GM12878 (cell line): Measurements from ENCODE around the gene OXA1L. TPM values are rescaled to one million over a fixed set of nuclear protein-coding genes. Genes with fewer than 3 reads are reported as not detected.

Experiments used
- BACH1 ChIP-seq: fragments of 450-650 bp; IDR thresholded peaks from 2 replicates; pipeline ENCODE4 v1.6.1; 2017; ENCODE audit warnings: mild to moderate bottlenecking, borderline replicate concordance
- CHD1 ChIP-seq: IDR thresholded peaks from 2 replicates; pipeline ENCODE4 v1.6.1; 2012; ENCODE audit warnings: low read depth, low read length, improper control_type of control experiment
- ELK1 ChIP-seq: IDR thresholded peaks from 2 replicates; pipeline ENCODE4 v1.6.1; 2012; ENCODE audit warnings: low read depth, low read length, improper control_type of control experiment
- IRF5 ChIP-seq: fragments of 450-650 bp; IDR thresholded peaks from 2 replicates; pipeline ENCODE4 v1.6.1; 2017; ENCODE audit warnings: borderline replicate concordance
- MLLT1 ChIP-seq: fragments of 450-650 bp; IDR thresholded peaks from 2 replicates; pipeline ENCODE4 v1.6.1; 2016; ENCODE audit warnings: mild to moderate bottlenecking
- MTA3 ChIP-seq: IDR thresholded peaks from 2 replicates; pipeline ENCODE4 v1.6.1; 2012; ENCODE audit warnings: low read length, inconsistent platforms, borderline replicate concordance
- NR2F1 ChIP-seq: fragments of 450-650 bp; conservative IDR thresholded peaks from 2 replicates; pipeline ENCODE4 v1.6.1; 2017; ENCODE audit warnings: mild to moderate bottlenecking
- PBX3 ChIP-seq: IDR thresholded peaks from 2 replicates; pipeline ENCODE4 v1.6.1; 2011; ENCODE audit warnings: mild to moderate bottlenecking, low read depth, low read length, moderate library complexity; ENCODE audit not compliant: insufficient replicate concordance
- RAD51 ChIP-seq: fragments of 450-650 bp; IDR thresholded peaks from 2 replicates; pipeline ENCODE4 v1.6.1; 2016; ENCODE audit warnings: moderate library complexity, mild to moderate bottlenecking, inconsistent platforms
- RUNX3 ChIP-seq: IDR thresholded peaks from 2 replicates; pipeline ENCODE4 v1.6.1; 2012; ENCODE audit warnings: low read length, inconsistent platforms
- SMAD1 ChIP-seq: fragments of 450-650 bp; IDR thresholded peaks from 2 replicates; pipeline ENCODE4 v1.6.1; 2018; ENCODE audit warnings: mild to moderate bottlenecking, low read depth; ENCODE audit not compliant: partially characterized antibody
- YBX1 ChIP-seq: fragments of 450-650 bp; IDR thresholded peaks from 2 replicates; pipeline ENCODE4 v1.6.1; 2016; ENCODE audit warnings: antibody characterized with exemption
- ZBTB11 ChIP-seq: fragments of 450-650 bp; formaldehyde crosslinking; IDR thresholded peaks from 2 replicates; pipeline ENCODE4 v1.5.0; 2022; ENCODE audit warnings: mild to moderate bottlenecking, missing genetic modification characterization
- ZBTB33 ChIP-seq: fragments of 450-650 bp; IDR thresholded peaks from 2 replicates; pipeline ENCODE4 v1.6.1; 2017; ENCODE audit warnings: mild to moderate bottlenecking
- ZBTB4 ChIP-seq: fragments of 450-650 bp; formaldehyde crosslinking; IDR thresholded peaks from 2 replicates; pipeline ENCODE4 v1.4.0; 2022; ENCODE audit warnings: mild to moderate bottlenecking, moderate library complexity
- polyA plus RNA-seq, 11 experiments: library from polyadenylated mRNA; depleted of rRNA in 4 of 11; unstranded in 6 of 11; stranded (reverse) in 5 of 11; fragments of >200 nt; fragmentation: Nextera tagmentation in 4 of 11; fragmentation: Illumina TruSeq in 1 of 11; extraction: Ambion mirVana in 4 of 11; extraction: Trizol in 1 of 11; gene quantifications; 1 replicate in 1 of 11; 2 replicates in 10 of 11; pipeline versions ENCODE4 v1.2.1 to v1.2.3, GENCODE V29; 2011 to 2016; ENCODE audit warnings: inconsistent platforms in 2 of 11, missing spikeins in 2 of 11, low read depth in 1 of 11
- total RNA-seq, 4 experiments: library from RNA; depleted of rRNA in 3 of 4; stranded (reverse); fragments of >200 nt in 3 of 4; fragmentation: Illumina TruSeq in 1 of 4; extraction: Trizol in 1 of 4; gene quantifications; 2 replicates each; pipeline versions ENCODE4 v1.2.1 to v1.2.3, GENCODE V29; 2013 to 2021

OXA1L gene
- total and polyA plus RNA-seq, 10 of the 15 experiments (the other 5 are each of a cell fraction or from before 2014, with no cell fraction given), result 105 to 289 (median 146) TPM

- TF ChIP-seq MLLT1 (no peak), ELK1 (no peak), ZBTB11 (CRISPR knock-in tag) (no peak), IRF5 (no peak), MTA3 (no peak), NR2F1 (no peak), SMAD1 (no peak), CHD1 (no peak), ZBTB4 (CRISPR knock-in tag) (no peak), ZBTB33 (no peak), RAD51 (no peak), YBX1 (no peak), RUNX3 (peak; percentile 52), PBX3 (no peak), BACH1 (no peak)
Observed at GRCh38 chr14:22737052-22737451, 29.4 kb upstream of the OXA1L start (continued).
